Neural progenitor cell (in vitro differentiated cells): ENCODE data around the gene NR2F1-AS1. TPM values are rescaled to one million over a fixed set of nuclear protein-coding genes. Genes with fewer than 3 reads are reported as not detected.

ENCODE experiments used
- DNase-seq: peaks from one replicate; pipeline ENCODE4 v3.0.0-alpha.2; 2016; ENCODE audit warnings: low spot score
- H2AFZ ChIP-seq: fragments of 200-600 bp; sonication (generic); replicated peaks from 2 replicates; pipeline ENCODE4 v1.6.1; 2016; ENCODE audit warnings: antibody characterized with exemption
- H3F3A ChIP-seq: fragments of 200-600 bp; sonication (generic); 2 replicates; pipeline ENCODE4 v1.6.1; 2016; ENCODE audit warnings: antibody characterized with exemption, low read depth
- H3K27ac ChIP-seq: fragments of 200-600 bp; sonication (generic); 2 replicates; pipeline ENCODE4 v1.5.1; 2016; ENCODE audit warnings: mild to moderate bottlenecking
- H3K27me3 ChIP-seq: fragments of 200-600 bp; sonication (generic); 2 replicates; pipeline ENCODE4 v1.6.1; 2016; ENCODE audit warnings: mild to moderate bottlenecking, moderate library complexity
- H3K36me3 ChIP-seq: fragments of 200-600 bp; sonication (generic); 2 replicates; pipeline ENCODE4 v1.5.1; 2016
- H3K4me1 ChIP-seq: fragments of 200-600 bp; sonication (generic); 2 replicates; pipeline ENCODE4 v1.6.1; 2016; ENCODE audit warnings: mixed run types
- H3K4me2 ChIP-seq: fragments of 200-600 bp; sonication (generic); 2 replicates; pipeline ENCODE4 v1.6.1; 2016
- H3K4me3 ChIP-seq: fragments of 200-600 bp; sonication (generic); 2 replicates; pipeline ENCODE4 v1.5.1; 2016
- H3K79me2 ChIP-seq: fragments of 200-600 bp; sonication (generic); 2 replicates; pipeline ENCODE4 v1.6.1; 2016; ENCODE audit warnings: low read depth
- H3K9ac ChIP-seq: fragments of 200-600 bp; sonication (generic); 2 replicates; pipeline ENCODE4 v1.6.1; 2016
- H3K9me3 ChIP-seq: fragments of 200-600 bp; sonication (generic); 2 replicates; pipeline ENCODE4 v1.5.1; 2016; ENCODE audit warnings: low read depth
- H4K20me1 ChIP-seq: fragments of 200-600 bp; sonication (generic); 2 replicates; pipeline ENCODE4 v1.6.1; 2016; ENCODE audit warnings: low read depth
- H3K27ac Mint-ChIP-seq: 3 replicates; pipeline ENCODE4 v1.8.0; 2021; ENCODE audit warnings: mixed read lengths
- H3K27me3 Mint-ChIP-seq: 2 replicates; pipeline ENCODE4 v1.8.0; 2022; ENCODE audit warnings: low read depth, mild to moderate bottlenecking, inconsistent platforms, moderate library complexity, mixed read lengths; ENCODE audit not compliant: insufficient read depth
- H3K36me3 Mint-ChIP-seq: 3 replicates; pipeline ENCODE4 v1.8.0; 2021; ENCODE audit warnings: mixed read lengths
- H3K4me1 Mint-ChIP-seq: 3 replicates; pipeline ENCODE4 v1.8.0; 2021; ENCODE audit warnings: mixed read lengths
- H3K4me3 Mint-ChIP-seq: 3 replicates; pipeline ENCODE4 v1.8.0; 2021; ENCODE audit warnings: mild to moderate bottlenecking, moderate library complexity, mixed read lengths
- H3K9me3 Mint-ChIP-seq: 3 replicates; pipeline ENCODE4 v1.8.0; 2020; ENCODE audit warnings: mixed read lengths
- EZH2 ChIP-seq: fragments of 200-600 bp; sonication (generic); IDR thresholded peaks from 2 replicates; pipeline ENCODE4 v1.6.1; 2017; ENCODE audit warnings: antibody characterized with exemption, mild to moderate bottlenecking, moderate library complexity
- EZH2phosphoT487 ChIP-seq: fragments of 200-600 bp; sonication (generic); IDR thresholded peaks from 2 replicates; pipeline ENCODE4 v1.6.1; 2017; ENCODE audit warnings: antibody characterized with exemption
- total RNA-seq: library from RNA; depleted of rRNA; stranded (reverse); fragments of >200 nt; gene quantifications from 2 replicates; pipeline ENCODE4 v1.2.3, GENCODE V29; 2015; ENCODE audit warnings: low replicate concordance
- TF ChIP-seq, protein P1 (sequence below): fragments of 200-600 bp; sonication (generic); IDR thresholded peaks from 2 replicates; pipeline ENCODE4 v1.5.1; 2017; ENCODE audit warnings: antibody characterized with exemption, mild to moderate bottlenecking

Gene NR2F1-AS1
- total RNA-seq, 1 donor from 2014 or later = 9.3 TPM

DNA sequence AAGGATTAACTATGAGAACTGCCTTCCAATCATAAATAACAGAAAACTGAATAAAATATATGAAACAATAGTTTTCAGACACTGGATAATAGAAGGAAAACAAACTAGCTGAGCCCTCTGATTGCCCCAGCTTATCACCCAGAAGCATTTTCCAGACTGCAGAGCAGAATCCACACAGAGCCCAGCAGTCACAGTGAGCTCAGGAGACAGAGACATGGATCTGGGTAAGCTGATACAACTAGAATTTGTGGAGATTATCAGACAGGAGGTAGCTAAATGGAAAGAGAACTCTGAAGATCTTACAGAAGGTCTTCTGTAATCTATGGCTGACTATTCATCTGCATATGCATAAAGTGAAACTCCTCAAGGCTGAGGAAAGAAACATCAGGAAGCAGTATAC is 128.8 kb downstream of the NR2F1-AS1 start:
- peak overlapping the region; percentile 13 for H3K27ac ChIP-seq
- Mint-ChIP-seq H3K27me3 (no peaks in the 10 kb centered on the region), H3K4me1 (peaks cover 7% of the 10 kb centered on the region), H3K36me3 (peaks cover 32% of the 10 kb centered on the region), H3K27ac (no peak overlapping the region), H3K9me3 (peaks cover 6% of the 10 kb centered on the region), H3K4me3 (no peak overlapping the region)
- H2AFZ ChIP-seq = no peak overlapping the region
- H3F3A ChIP-seq = no peaks in the 10 kb centered on the region
- no peaks in the 10 kb centered on the region for H3K9me3 ChIP-seq
- no peak overlapping the region for H3K9ac ChIP-seq
- H3K79me2 ChIP-seq = no peaks in the 10 kb centered on the region
- no peaks in the 10 kb centered on the region for H3K27me3 ChIP-seq
- DNase-seq = no peak
- H3K4me1 ChIP-seq = peaks cover 14% of the 10 kb centered on the region
- peak overlapping the region; percentile 8 for H3K4me2 ChIP-seq
- H4K20me1 ChIP-seq = no peaks in the 10 kb centered on the region
- H3K4me3 ChIP-seq = no peak overlapping the region
- H3K36me3 ChIP-seq = no peaks in the 10 kb centered on the region
- TF ChIP-seq EZH2 = no peak
- TF ChIP-seq EZH2phosphoT487 = no peak
- TF ChIP-seq, protein P1, sequence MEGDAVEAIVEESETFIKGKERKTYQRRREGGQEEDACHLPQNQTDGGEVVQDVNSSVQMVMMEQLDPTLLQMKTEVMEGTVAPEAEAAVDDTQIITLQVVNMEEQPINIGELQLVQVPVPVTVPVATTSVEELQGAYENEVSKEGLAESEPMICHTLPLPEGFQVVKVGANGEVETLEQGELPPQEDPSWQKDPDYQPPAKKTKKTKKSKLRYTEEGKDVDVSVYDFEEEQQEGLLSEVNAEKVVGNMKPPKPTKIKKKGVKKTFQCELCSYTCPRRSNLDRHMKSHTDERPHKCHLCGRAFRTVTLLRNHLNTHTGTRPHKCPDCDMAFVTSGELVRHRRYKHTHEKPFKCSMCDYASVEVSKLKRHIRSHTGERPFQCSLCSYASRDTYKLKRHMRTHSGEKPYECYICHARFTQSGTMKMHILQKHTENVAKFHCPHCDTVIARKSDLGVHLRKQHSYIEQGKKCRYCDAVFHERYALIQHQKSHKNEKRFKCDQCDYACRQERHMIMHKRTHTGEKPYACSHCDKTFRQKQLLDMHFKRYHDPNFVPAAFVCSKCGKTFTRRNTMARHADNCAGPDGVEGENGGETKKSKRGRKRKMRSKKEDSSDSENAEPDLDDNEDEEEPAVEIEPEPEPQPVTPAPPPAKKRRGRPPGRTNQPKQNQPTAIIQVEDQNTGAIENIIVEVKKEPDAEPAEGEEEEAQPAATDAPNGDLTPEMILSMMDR = no peak

DNA sequence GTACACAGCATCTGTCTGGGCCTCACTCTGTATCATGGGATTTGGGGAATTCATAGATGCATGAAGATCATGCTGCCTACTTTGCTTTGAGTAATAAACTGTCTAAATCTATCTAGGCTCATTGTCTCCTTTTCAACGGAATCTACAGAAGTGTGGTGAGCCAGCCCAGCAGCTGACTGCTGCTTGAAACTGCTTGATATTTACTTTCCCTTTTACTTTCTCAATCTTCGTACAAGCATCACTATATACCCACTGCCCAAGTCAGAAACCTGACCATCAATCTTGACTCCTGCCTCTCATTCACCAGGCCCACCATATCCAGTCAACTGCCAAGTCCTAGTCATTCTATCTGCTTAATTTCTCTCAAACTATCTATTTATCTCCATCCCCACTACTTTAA is 142.9 kb downstream of the NR2F1-AS1 start:
- no peaks in the 10 kb centered on the region for H3K27me3 ChIP-seq
- DNase-seq = no peak
- H2AFZ ChIP-seq = no peak overlapping the region
- H3K36me3 Mint-ChIP-seq = peaks cover 34% of the 10 kb centered on the region
- H3K4me1 ChIP-seq = no peaks in the 10 kb centered on the region
- H3K4me2 ChIP-seq = no peak overlapping the region
- H4K20me1 ChIP-seq = no peaks in the 10 kb centered on the region
- no peak overlapping the region for H3K4me3 Mint-ChIP-seq
- H3K9me3 Mint-ChIP-seq = peaks cover 24% of the 10 kb centered on the region
- no peak overlapping the region for H3K4me3 ChIP-seq
- no peak overlapping the region for H3K9ac ChIP-seq
- H3F3A ChIP-seq = no peaks in the 10 kb centered on the region
- H3K27ac Mint-ChIP-seq = no peak overlapping the region
- no peaks in the 10 kb centered on the region for H3K27me3 Mint-ChIP-seq
- H3K9me3 ChIP-seq = no peaks in the 10 kb centered on the region
- H3K4me1 Mint-ChIP-seq = no peaks in the 10 kb centered on the region
- H3K36me3 ChIP-seq = no peaks in the 10 kb centered on the region
- H3K27ac ChIP-seq = no peak overlapping the region
- no peaks in the 10 kb centered on the region for H3K79me2 ChIP-seq
- TF ChIP-seq, protein P1 = no peak
- no peak for TF ChIP-seq EZH2
- TF ChIP-seq EZH2phosphoT487 = no peak

DNA sequence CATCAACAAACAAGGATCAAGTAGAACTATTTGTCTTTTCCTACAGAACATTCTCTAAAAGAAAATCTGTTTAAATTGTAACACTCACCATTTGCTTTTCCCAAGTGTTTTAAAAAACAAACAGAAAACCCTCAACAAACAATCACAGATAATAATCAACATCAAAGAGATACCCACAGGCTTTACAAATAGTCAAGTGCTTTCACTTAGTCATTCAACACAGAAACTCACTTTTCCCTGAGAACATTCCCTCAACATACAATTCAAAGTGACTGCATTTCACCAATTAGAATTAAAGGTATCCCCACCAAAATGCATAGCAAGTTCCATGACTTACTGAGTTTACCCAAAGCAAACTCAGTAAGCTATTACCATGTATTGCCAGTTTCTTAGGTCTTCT is 144.9 kb downstream of the NR2F1-AS1 start:
- no peaks in the 10 kb centered on the region for H3K4me1 ChIP-seq
- no peak overlapping the region for H3K4me2 ChIP-seq
- TF ChIP-seq EZH2 = no peak
- TF ChIP-seq, protein P1 = no peak
- H3K9me3 ChIP-seq = no peaks in the 10 kb centered on the region
- no peak overlapping the region for H3K4me3 ChIP-seq
- no peak overlapping the region for H3K9ac ChIP-seq
- Mint-ChIP-seq H3K4me1 (peaks cover 5% of the 10 kb centered on the region), H3K27ac (no peak overlapping the region), H3K4me3 (no peak overlapping the region), H3K36me3 (peaks cover 22% of the 10 kb centered on the region), H3K27me3 (no peaks in the 10 kb centered on the region), H3K9me3 (peaks cover 12% of the 10 kb centered on the region)
- H2AFZ ChIP-seq = no peak overlapping the region
- no peak for DNase-seq
- H3K27me3 ChIP-seq = no peaks in the 10 kb centered on the region
- H3K27ac ChIP-seq = no peak overlapping the region
- no peaks in the 10 kb centered on the region for H3K36me3 ChIP-seq
- H3K79me2 ChIP-seq = no peaks in the 10 kb centered on the region
- no peaks in the 10 kb centered on the region for H3F3A ChIP-seq
- H4K20me1 ChIP-seq = no peaks in the 10 kb centered on the region

DNA sequence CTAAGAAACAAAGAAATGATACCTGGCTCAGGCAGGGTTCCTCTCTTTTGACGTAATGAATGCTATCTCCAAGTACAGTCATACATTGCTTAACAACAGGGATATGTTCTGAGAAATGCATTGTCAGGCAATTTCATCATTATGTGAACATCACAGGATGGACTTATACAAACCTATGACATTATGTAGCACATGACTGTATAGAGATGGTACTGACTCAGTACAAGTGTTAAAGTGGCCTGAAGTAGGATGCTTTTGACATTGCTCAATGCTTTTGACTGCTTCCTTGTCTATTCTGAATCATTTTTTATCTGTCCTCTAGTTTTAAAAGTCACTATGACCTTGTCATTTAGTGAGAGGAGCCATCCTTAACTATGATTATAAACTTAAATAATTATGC is 147.6 kb downstream of the NR2F1-AS1 start:
- no peaks in the 10 kb centered on the region for H3F3A ChIP-seq
- H4K20me1 ChIP-seq = no peaks in the 10 kb centered on the region
- no peak for DNase-seq
- H2AFZ ChIP-seq = no peak overlapping the region
- Mint-ChIP-seq H3K27me3 (no peaks in the 10 kb centered on the region), H3K4me3 (no peak overlapping the region), H3K36me3 (peaks cover 11% of the 10 kb centered on the region), H3K27ac (no peak overlapping the region), H3K4me1 (peaks cover 27% of the 10 kb centered on the region), H3K9me3 (peaks cover 3% of the 10 kb centered on the region)
- no peaks in the 10 kb centered on the region for H3K27me3 ChIP-seq
- peaks cover 6% of the 10 kb centered on the region for H3K4me1 ChIP-seq
- no peaks in the 10 kb centered on the region for H3K36me3 ChIP-seq
- no peak overlapping the region for H3K4me3 ChIP-seq
- no peaks in the 10 kb centered on the region for H3K79me2 ChIP-seq
- H3K27ac ChIP-seq = no peak overlapping the region
- no peak for TF ChIP-seq EZH2
- TF ChIP-seq, protein P1 = no peak
- TF ChIP-seq EZH2phosphoT487 = no peak
- H3K9me3 ChIP-seq = no peaks in the 10 kb centered on the region
- H3K4me2 ChIP-seq = no peak overlapping the region
- no peak overlapping the region for H3K9ac ChIP-seq
